GM20000 (cell line): ENCODE results near the gene MT1A.

Source experiments
- DNase-seq: peaks from one replicate; pipeline ENCODE4 v3.0.0; 2012; ENCODE audit warnings: low spot score
- TF ChIP-seq, protein P1 (sequence below): IDR thresholded peaks from 2 replicates; pipeline ENCODE4 v1.5.1; 2012; ENCODE audit warnings: mild to moderate bottlenecking, control low read depth; ENCODE audit errors: extremely low read depth, missing control alignments

Gene MT1A

GRCh38 chr16:56633535-56633934, 4.9 kb upstream of the MT1A start:
- no peak for DNase-seq
- TF ChIP-seq, protein P1, sequence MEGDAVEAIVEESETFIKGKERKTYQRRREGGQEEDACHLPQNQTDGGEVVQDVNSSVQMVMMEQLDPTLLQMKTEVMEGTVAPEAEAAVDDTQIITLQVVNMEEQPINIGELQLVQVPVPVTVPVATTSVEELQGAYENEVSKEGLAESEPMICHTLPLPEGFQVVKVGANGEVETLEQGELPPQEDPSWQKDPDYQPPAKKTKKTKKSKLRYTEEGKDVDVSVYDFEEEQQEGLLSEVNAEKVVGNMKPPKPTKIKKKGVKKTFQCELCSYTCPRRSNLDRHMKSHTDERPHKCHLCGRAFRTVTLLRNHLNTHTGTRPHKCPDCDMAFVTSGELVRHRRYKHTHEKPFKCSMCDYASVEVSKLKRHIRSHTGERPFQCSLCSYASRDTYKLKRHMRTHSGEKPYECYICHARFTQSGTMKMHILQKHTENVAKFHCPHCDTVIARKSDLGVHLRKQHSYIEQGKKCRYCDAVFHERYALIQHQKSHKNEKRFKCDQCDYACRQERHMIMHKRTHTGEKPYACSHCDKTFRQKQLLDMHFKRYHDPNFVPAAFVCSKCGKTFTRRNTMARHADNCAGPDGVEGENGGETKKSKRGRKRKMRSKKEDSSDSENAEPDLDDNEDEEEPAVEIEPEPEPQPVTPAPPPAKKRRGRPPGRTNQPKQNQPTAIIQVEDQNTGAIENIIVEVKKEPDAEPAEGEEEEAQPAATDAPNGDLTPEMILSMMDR = no peak

GRCh38 chr16:56634715-56635440, 3.6 kb upstream of the MT1A start:
- DNase-seq = no peak
- TF ChIP-seq, protein P1 = no peak

DNA sequence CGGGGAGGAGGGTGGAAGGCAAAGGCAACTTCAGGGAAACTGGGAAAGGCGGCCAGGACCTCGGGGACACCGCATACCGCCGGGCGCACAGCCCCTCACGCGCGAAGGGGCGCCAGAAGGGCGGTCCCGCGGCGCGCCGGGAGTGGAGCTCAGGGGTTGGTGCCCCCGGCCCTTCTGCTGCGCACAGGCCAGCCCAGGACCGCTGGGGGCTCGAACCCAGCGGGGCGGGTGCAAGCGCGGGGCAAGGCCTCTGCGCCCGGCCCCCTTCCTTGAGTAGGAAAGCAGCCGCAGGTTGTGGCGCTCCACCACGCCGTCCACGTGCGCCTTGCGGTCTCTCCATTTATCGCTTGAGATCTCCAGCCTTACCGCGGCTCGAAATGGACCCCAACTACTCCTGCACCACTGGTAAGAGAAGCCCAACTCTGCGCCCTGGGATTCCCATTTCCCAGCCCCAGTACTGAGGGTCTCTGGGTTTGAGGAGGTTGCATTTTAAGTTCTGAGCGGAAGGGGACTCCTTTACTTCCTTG, 3.0 kb upstream of the MT1A start:
- TF ChIP-seq, protein P1 = no peak
- no peak for DNase-seq

GRCh38 chr16:56636616-56637413, 1.7 kb upstream of the MT1A start:
- DNase-seq = no peak
- TF ChIP-seq, protein P1 = no peak

DNA sequence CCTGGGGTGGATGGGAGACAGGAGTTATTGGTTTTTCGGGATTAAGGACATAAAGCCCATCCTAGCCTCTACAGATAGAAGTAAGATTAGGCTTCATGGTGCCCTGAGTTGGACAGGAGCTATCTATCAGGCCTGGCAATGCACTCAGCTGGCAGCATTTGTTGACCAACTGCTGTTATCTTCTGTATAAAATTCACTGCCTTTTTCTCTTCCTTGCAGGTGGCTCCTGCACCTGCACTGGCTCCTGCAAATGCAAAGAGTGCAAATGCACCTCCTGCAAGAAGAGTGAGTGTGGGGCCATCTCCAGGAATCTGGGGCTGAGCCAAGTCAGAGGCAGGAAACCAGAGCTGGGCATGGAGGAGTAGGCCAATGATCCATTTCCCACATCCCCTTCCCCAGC, 579 bp downstream of the MT1A start:
- no peak for DNase-seq
- TF ChIP-seq, protein P1 = no peak

GRCh38 chr16:56640076-56640475, 1.6 kb downstream of the MT1A start:
- TF ChIP-seq, protein P1 = no peak
- DNase-seq = no peak

DNA sequence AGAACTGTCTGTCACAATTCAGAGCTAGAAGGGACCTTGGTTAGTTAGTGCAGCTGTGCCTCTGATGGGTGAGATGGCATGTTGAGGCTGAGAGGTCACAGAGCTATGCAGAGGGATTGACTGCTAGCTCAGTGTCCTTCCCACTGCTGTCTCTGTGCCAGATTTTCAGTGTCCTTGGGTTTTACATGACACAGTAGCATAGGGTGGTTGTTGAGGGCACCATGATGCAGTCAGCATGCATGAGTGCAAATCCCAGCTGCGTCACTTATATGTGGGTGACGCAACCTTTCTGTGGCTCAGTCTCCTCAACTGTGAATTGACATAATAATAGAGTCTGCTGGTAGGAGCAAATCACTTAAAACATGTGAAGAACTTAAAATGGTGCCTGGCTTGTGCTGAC, 2.7 kb downstream of the MT1A start:
- DNase-seq = no peak
- TF ChIP-seq, protein P1 = no peak
